ENCODE results near the gene MEX3C.

Gene MEX3C

DNA sequence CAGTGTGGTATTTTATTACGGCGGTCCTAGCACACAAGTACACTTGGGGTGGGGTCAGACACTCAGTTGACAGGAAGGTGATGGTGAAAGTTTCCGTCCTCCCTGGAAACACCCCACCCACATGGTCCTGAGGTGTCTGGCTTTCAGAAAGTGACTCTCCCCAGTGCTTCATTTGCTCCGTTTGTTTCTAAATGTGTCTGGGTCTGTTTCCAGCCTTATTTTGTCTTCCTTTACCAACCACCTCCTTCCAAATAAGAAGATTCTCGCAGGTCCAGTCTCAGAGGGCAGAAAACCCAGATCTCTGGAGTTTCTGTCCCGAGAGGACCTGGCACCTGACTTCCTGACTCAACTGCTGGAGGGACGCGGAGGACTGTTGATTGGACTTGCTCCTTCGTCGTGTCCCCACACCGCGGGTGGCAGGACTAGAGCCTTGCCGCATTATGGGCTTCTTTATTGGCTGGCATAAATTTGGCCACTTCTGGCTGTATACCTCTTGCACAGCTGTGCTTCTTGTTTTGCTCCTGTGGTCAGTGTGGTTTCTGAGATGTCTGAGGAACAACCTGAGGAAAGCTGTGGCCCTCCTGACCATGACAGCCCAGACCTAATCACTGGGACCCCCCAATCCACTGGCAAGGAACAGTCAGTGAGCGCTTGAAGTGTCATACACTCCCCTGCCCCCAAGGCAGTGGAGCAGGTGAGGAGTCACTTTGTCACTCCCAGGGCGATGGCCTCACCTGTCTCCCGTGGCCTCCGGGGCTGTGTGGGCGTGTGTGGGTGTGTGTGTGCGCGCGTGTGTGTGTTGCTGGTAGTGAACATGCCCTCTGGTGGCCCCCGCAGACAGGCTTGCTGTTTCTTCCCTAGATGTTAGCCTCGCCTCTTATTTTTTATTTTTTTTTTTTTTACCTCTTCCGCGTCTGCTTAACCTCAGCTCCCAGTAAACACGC is 45.6 kb downstream of the MEX3C start:
- H3K27me3 ChIP-seq (ENCODE audit: low read depth, low read length), result no peaks in the 10 kb centered on the region
- no peaks in the 10 kb centered on the region for H3K36me3 ChIP-seq (ENCODE audit: control insufficient read depth in 1 of 2, insufficient read depth in 2 of 2, low read length in 2 of 2)
- no peaks in the 10 kb centered on the region for H3K4me1 ChIP-seq (ENCODE audit: control insufficient read depth in 1 of 2, insufficient read depth in 2 of 2, low read length in 2 of 2)
- no peak overlapping the region for H3K27ac ChIP-seq (ENCODE audit: low read length)
- no peak overlapping the region for H3K4me3 ChIP-seq (ENCODE audit: low read depth in 1 of 2, low read length in 2 of 2)
- H3K9me3 ChIP-seq (ENCODE audit: control insufficient read depth in 1 of 2, low read length in 2 of 2), result no peaks in the 10 kb centered on the region

DNA sequence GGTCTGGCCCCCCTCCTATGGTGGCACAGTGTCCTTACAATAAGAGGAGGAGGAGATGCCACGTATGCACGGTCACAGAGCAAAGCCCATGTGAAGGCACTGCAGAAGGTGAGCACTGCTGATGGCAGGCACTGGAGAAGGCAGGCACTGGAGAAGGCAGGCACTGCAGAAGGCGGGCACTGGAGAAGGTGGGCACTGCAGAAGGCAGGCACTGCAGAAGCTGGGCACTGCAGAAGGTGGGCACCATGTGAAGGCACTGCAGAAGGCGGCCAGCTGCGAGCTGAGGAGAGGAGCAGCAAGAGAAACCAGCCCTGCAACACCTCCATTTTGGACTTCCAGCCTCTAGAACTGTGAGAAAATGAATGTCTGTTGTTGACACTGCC is 46.3 kb downstream of the MEX3C start:
- no peaks in the 10 kb centered on the region for H3K27me3 ChIP-seq (ENCODE audit: low read depth, low read length)
- H3K4me3 ChIP-seq (ENCODE audit: low read depth in 1 of 2, low read length in 2 of 2), result no peak overlapping the region
- no peak overlapping the region for H3K27ac ChIP-seq (ENCODE audit: low read length)
- no peaks in the 10 kb centered on the region for H3K9me3 ChIP-seq (ENCODE audit: control insufficient read depth in 1 of 2, low read length in 2 of 2)
- no peaks in the 10 kb centered on the region for H3K36me3 ChIP-seq (ENCODE audit: control insufficient read depth in 1 of 2, insufficient read depth in 2 of 2, low read length in 2 of 2)
- H3K4me1 ChIP-seq (ENCODE audit: control insufficient read depth in 1 of 2, insufficient read depth in 2 of 2, low read length in 2 of 2), result no peaks in the 10 kb centered on the region

DNA sequence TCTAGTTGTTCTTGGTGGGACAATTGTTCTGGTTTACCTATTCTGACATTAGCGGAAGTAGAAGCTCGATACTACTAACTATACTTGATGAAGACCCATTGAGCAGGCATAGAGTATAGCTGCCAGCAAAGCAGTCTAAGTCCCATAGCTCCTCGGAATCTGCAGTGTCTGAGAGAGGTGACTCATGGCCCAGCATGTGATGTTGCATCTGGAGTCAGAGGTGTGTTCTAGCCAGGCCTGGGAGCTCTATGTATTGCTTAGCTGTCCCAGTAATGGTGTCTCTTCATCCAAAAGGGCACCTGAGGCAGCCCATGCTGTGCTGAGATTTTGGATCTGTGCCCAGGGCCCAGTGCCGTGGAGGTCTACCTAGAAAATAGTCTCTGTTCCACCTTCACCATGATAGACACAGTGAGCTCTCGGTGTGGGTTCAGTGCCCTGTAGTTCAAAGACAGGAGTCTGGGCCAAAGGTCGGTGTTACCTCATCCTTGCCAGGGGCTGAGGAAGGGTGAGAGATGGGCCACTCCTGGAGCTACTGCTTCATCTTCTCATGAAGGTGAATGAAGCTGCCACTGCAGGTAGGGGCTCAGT is 47.3 kb downstream of the MEX3C start:
- Histone ChIP-seq H3K27me3 (ENCODE audit: low read depth, low read length) (no peaks in the 10 kb centered on the region), H3K36me3 (ENCODE audit: control insufficient read depth in 1 of 2, insufficient read depth in 2 of 2, low read length in 2 of 2) (no peaks in the 10 kb centered on the region), H3K9me3 (ENCODE audit: control insufficient read depth in 1 of 2, low read length in 2 of 2) (no peaks in the 10 kb centered on the region), H3K4me1 (ENCODE audit: control insufficient read depth in 1 of 2, insufficient read depth in 2 of 2, low read length in 2 of 2) (no peaks in the 10 kb centered on the region), H3K27ac (ENCODE audit: low read length) (no peak overlapping the region), H3K4me3 (ENCODE audit: low read depth in 1 of 2, low read length in 2 of 2) (no peak overlapping the region)

DNA sequence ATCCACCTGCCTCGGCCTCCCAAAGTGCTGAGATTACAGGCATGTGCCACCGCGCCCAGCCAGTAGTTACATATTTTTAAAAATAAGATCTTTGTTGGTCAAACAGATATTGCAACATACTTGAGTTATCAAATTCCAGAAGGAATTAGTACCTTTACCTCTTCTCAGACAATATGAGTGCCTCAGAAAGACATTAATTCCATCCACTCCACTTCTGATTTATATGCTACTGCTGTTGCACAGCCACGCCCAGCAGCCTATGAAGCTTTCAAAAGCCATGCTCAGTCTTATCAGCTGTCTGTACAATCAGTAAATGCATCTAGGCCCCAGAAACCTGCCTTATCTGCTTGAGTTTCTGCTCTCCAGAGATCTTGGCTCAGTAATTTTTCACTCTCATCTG is 47.8 kb downstream of the MEX3C start:
- H3K9me3 ChIP-seq (ENCODE audit: control insufficient read depth in 1 of 2, low read length in 2 of 2), result no peaks in the 10 kb centered on the region
- no peak overlapping the region for H3K4me3 ChIP-seq (ENCODE audit: low read depth in 1 of 2, low read length in 2 of 2)
- no peaks in the 10 kb centered on the region for H3K36me3 ChIP-seq (ENCODE audit: control insufficient read depth in 1 of 2, insufficient read depth in 2 of 2, low read length in 2 of 2)
- no peaks in the 10 kb centered on the region for H3K4me1 ChIP-seq (ENCODE audit: control insufficient read depth in 1 of 2, insufficient read depth in 2 of 2, low read length in 2 of 2)
- no peak overlapping the region for H3K27ac ChIP-seq (ENCODE audit: low read length)
- H3K27me3 ChIP-seq (ENCODE audit: low read depth, low read length), result no peaks in the 10 kb centered on the region

GRCh38 chr18:51146909-51147308 is 50.6 kb downstream of the MEX3C start:
- no peak overlapping the region for H3K4me3 ChIP-seq (ENCODE audit: low read depth in 1 of 2, low read length in 2 of 2)
- H3K9me3 ChIP-seq (ENCODE audit: control insufficient read depth in 1 of 2, low read length in 2 of 2), result no peaks in the 10 kb centered on the region
- H3K4me1 ChIP-seq (ENCODE audit: control insufficient read depth in 1 of 2, insufficient read depth in 2 of 2, low read length in 2 of 2), result no peaks in the 10 kb centered on the region
- no peaks in the 10 kb centered on the region for H3K36me3 ChIP-seq (ENCODE audit: control insufficient read depth in 1 of 2, insufficient read depth in 2 of 2, low read length in 2 of 2)
- no peak overlapping the region for H3K27ac ChIP-seq (ENCODE audit: low read length)
- no peaks in the 10 kb centered on the region for H3K27me3 ChIP-seq (ENCODE audit: low read depth, low read length)

DNA sequence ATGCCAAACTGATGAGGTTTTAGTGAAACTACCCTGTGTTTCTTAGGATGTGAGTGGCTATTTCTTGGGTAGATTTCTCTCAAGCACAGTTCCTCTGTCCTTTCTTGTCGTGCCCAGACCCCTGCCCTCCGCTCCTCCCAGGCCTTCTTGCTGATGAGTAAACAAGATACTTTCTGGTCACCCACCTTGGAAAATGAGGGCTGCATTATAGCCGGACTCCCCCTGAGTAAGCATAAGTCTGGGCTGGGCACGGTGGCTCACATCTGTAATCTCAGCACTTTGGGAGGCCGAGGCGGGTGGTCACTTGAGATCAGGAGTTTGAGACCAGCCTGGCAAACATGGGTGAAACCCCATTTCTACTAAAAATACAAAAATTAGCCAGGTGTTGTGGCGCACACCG is 58.5 kb downstream of the MEX3C start:
- Histone ChIP-seq H3K27me3 (ENCODE audit: low read depth, low read length) (no peaks in the 10 kb centered on the region), H3K9me3 (ENCODE audit: control insufficient read depth in 1 of 2, low read length in 2 of 2) (no peaks in the 10 kb centered on the region), H3K4me1 (ENCODE audit: control insufficient read depth in 1 of 2, insufficient read depth in 2 of 2, low read length in 2 of 2) (no peaks in the 10 kb centered on the region), H3K27ac (ENCODE audit: low read length) (no peak overlapping the region), H3K36me3 (ENCODE audit: control insufficient read depth in 1 of 2, insufficient read depth in 2 of 2, low read length in 2 of 2) (no peaks in the 10 kb centered on the region), H3K4me3 (ENCODE audit: low read depth in 1 of 2, low read length in 2 of 2) (no peak overlapping the region)

- Histone ChIP-seq H3K36me3 (ENCODE audit: control insufficient read depth in 1 of 2, insufficient read depth in 2 of 2, low read length in 2 of 2) (no peaks in the 10 kb centered on the region), H3K27ac (ENCODE audit: low read length) (no peak overlapping the region), H3K4me1 (ENCODE audit: control insufficient read depth in 1 of 2, insufficient read depth in 2 of 2, low read length in 2 of 2) (no peaks in the 10 kb centered on the region), H3K4me3 (ENCODE audit: low read depth in 1 of 2, low read length in 2 of 2) (no peak overlapping the region), H3K27me3 (ENCODE audit: low read depth, low read length) (no peaks in the 10 kb centered on the region), H3K9me3 (ENCODE audit: control insufficient read depth in 1 of 2, low read length in 2 of 2) (no peaks in the 10 kb centered on the region)
Observed at GRCh38 chr18:51137891-51138290, 59.6 kb downstream of the MEX3C start.

GRCh38 chr18:51137026-51137729 is 60.3 kb downstream of the MEX3C start:
- Histone ChIP-seq H3K4me1 (ENCODE audit: control insufficient read depth in 1 of 2, insufficient read depth in 2 of 2, low read length in 2 of 2) (no peaks in the 10 kb centered on the region), H3K27ac (ENCODE audit: low read length) (no peak overlapping the region), H3K27me3 (ENCODE audit: low read depth, low read length) (no peaks in the 10 kb centered on the region), H3K4me3 (ENCODE audit: low read depth in 1 of 2, low read length in 2 of 2) (no peak overlapping the region), H3K36me3 (ENCODE audit: control insufficient read depth in 1 of 2, insufficient read depth in 2 of 2, low read length in 2 of 2) (no peaks in the 10 kb centered on the region), H3K9me3 (ENCODE audit: control insufficient read depth in 1 of 2, low read length in 2 of 2) (no peaks in the 10 kb centered on the region)

GRCh38 chr18:51135795-51136194 is 61.7 kb downstream of the MEX3C start:
- Histone ChIP-seq H3K9me3 (ENCODE audit: control insufficient read depth in 1 of 2, low read length in 2 of 2) (no peaks in the 10 kb centered on the region), H3K4me3 (ENCODE audit: low read depth in 1 of 2, low read length in 2 of 2) (no peak overlapping the region), H3K36me3 (ENCODE audit: control insufficient read depth in 1 of 2, insufficient read depth in 2 of 2, low read length in 2 of 2) (no peaks in the 10 kb centered on the region), H3K4me1 (ENCODE audit: control insufficient read depth in 1 of 2, insufficient read depth in 2 of 2, low read length in 2 of 2) (no peaks in the 10 kb centered on the region), H3K27ac (ENCODE audit: low read length) (no peak overlapping the region), H3K27me3 (ENCODE audit: low read depth, low read length) (no peaks in the 10 kb centered on the region)

GRCh38 chr18:51135364-51135763 is 62.1 kb downstream of the MEX3C start:
- H3K9me3 ChIP-seq (ENCODE audit: control insufficient read depth in 1 of 2, low read length in 2 of 2), result no peaks in the 10 kb centered on the region
- H3K27me3 ChIP-seq (ENCODE audit: low read depth, low read length), result no peaks in the 10 kb centered on the region
- H3K36me3 ChIP-seq (ENCODE audit: control insufficient read depth in 1 of 2, insufficient read depth in 2 of 2, low read length in 2 of 2), result no peaks in the 10 kb centered on the region
- no peaks in the 10 kb centered on the region for H3K4me1 ChIP-seq (ENCODE audit: control insufficient read depth in 1 of 2, insufficient read depth in 2 of 2, low read length in 2 of 2)
- no peak overlapping the region for H3K4me3 ChIP-seq (ENCODE audit: low read depth in 1 of 2, low read length in 2 of 2)
- no peak overlapping the region for H3K27ac ChIP-seq (ENCODE audit: low read length)

DNA sequence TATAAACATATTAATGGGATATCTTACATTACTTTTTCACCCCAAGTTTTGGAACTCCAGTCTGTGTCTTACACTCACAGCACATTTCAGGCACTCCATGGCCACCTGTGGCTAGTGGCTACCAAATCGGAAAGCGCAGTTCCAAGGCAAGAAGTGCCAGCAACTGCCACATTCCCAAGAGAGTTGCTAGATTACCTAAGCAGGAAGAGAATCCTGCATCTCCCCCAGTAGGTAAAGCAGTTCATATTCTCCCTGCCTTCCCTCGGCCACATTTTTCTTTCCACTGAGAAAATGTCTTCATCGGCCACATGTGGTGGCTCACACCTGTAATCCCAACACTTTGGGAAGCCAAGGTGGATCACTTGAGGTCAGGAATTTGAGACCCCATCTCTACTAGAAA is 62.8 kb downstream of the MEX3C start:
- H3K4me1 ChIP-seq (ENCODE audit: control insufficient read depth in 1 of 2, insufficient read depth in 2 of 2, low read length in 2 of 2), result no peaks in the 10 kb centered on the region
- no peak overlapping the region for H3K4me3 ChIP-seq (ENCODE audit: low read depth in 1 of 2, low read length in 2 of 2)
- no peaks in the 10 kb centered on the region for H3K27me3 ChIP-seq (ENCODE audit: low read depth, low read length)
- H3K36me3 ChIP-seq (ENCODE audit: control insufficient read depth in 1 of 2, insufficient read depth in 2 of 2, low read length in 2 of 2), result no peaks in the 10 kb centered on the region
- H3K9me3 ChIP-seq (ENCODE audit: control insufficient read depth in 1 of 2, low read length in 2 of 2), result no peaks in the 10 kb centered on the region
- no peak overlapping the region for H3K27ac ChIP-seq (ENCODE audit: low read length)

Measured in muscle layer of duodenum (tissue), 2 donors.